RWPE1 (cell line): Measurements from ENCODE around the gene MORN2.

Experiments
- CTCF ChIA-PET: fragments of 350-600 bp; sonication (Branson Sonifier 250); formaldehyde crosslinking; extraction: SDS; loops from one replicate; lab custom pipeline; 2021; lab: Yijun Ruan, JAX
- POLR2A ChIA-PET: fragments of 400-600 bp; formaldehyde crosslinking; extraction: SDS; loops from one replicate; lab custom pipeline; 2020; ENCODE audit warnings: antibody characterized with exemption; ENCODE audit not compliant: low non-redundant PET; lab: Yijun Ruan, JAX
- DNase-seq: peaks from one replicate; pipeline ENCODE4 v3.0.0; 2012; ENCODE audit warnings: low spot score
- H3K27ac ChIP-seq: fragments of 450-650 bp; 2 replicates; pipeline ENCODE4 v1.5.1; 2017
- TF ChIP-seq, protein P1 (sequence below): fragments of 450-650 bp; conservative IDR thresholded peaks from 2 replicates; pipeline ENCODE4 v1.5.1; 2017; ENCODE audit warnings: low read depth, mild to moderate bottlenecking

MORN2 gene

GRCh38 chr2:38866773-38867443 is 8.9 kb upstream of the MORN2 start:
- CTCF ChIA-PET: no interaction called here
- TF ChIP-seq, protein P1, sequence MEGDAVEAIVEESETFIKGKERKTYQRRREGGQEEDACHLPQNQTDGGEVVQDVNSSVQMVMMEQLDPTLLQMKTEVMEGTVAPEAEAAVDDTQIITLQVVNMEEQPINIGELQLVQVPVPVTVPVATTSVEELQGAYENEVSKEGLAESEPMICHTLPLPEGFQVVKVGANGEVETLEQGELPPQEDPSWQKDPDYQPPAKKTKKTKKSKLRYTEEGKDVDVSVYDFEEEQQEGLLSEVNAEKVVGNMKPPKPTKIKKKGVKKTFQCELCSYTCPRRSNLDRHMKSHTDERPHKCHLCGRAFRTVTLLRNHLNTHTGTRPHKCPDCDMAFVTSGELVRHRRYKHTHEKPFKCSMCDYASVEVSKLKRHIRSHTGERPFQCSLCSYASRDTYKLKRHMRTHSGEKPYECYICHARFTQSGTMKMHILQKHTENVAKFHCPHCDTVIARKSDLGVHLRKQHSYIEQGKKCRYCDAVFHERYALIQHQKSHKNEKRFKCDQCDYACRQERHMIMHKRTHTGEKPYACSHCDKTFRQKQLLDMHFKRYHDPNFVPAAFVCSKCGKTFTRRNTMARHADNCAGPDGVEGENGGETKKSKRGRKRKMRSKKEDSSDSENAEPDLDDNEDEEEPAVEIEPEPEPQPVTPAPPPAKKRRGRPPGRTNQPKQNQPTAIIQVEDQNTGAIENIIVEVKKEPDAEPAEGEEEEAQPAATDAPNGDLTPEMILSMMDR: no peak
- DNase-seq: peak; percentile 18
- POLR2A ChIA-PET: no interaction called here
- no peak overlapping the region for H3K27ac ChIP-seq

DNA sequence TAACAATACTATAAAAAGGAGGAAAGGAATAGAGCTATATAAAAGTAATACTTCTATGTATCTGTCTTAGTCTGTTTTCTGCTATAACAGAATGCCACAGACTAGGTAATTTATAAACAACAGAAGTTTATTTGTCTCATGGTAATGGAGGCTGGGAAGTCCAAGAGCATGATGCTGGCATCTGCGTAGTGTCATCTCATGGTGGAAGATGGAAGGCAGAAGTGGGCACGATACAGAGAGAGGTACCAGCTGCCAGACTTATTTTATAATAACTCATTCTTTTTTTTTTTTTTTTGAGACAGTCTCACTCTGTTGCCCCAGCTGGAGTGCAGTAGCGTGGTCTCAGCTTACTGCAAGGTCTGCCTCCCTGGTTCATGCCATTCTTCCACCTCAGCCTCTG is 4.3 kb upstream of the MORN2 start:
- H3K27ac ChIP-seq: no peak overlapping the region
- TF ChIP-seq, protein P1: no peak
- CTCF ChIA-PET: no interaction called here
- POLR2A ChIA-PET: no interaction called here
- no peak for DNase-seq

DNA sequence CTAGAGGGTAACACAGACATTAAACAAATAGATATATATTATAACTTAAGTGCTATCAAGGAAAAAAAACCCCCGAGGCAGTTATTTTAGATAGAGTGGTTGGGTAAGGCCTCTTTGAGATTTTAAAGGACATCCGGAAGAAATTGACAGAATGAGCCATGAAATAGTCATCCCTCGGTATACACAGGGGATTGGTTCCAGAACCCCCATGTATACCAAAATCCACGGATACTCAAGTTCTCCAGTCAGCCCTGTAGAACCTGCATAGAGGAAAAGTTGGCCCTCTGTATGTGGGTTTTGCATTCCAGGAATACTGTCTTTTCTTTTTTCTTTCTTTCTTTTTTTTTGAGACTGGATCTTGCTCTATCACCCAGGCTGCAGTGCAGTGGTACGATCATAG is 2.0 kb upstream of the MORN2 start:
- CTCF ChIA-PET: no interaction called here
- POLR2A ChIA-PET: interaction anchor here (0.6 kb wide), 1 partner anchor 33 kb away, joined by 3 read pairs; no protein-coding TSS in a partner anchor
- TF ChIP-seq, protein P1: no peak
- no peak overlapping the region for H3K27ac ChIP-seq
- DNase-seq: no peak

- peak overlapping the region; percentile 71 for H3K27ac ChIP-seq
- POLR2A ChIA-PET: no interaction called here
- TF ChIP-seq, protein P1: no peak
- CTCF ChIA-PET: no interaction called here
- DNase-seq: no peak
These were observed 575 bp upstream of the MORN2 start for GRCh38 chr2:38875227-38875575.

GRCh38 chr2:38876407-38876806 is 631 bp downstream of the MORN2 start:
- H3K27ac ChIP-seq: peak overlapping the region; percentile 71
- peak; percentile 11 for DNase-seq
- CTCF ChIA-PET: interaction anchor here (0.5 to 1.2 kb wide), 2 partner anchors 71 to 306 kb away, joined by 4 to 8 read pairs; no protein-coding TSS in a partner anchor
- POLR2A ChIA-PET: no interaction called here
- TF ChIP-seq, protein P1: no peak

DNA sequence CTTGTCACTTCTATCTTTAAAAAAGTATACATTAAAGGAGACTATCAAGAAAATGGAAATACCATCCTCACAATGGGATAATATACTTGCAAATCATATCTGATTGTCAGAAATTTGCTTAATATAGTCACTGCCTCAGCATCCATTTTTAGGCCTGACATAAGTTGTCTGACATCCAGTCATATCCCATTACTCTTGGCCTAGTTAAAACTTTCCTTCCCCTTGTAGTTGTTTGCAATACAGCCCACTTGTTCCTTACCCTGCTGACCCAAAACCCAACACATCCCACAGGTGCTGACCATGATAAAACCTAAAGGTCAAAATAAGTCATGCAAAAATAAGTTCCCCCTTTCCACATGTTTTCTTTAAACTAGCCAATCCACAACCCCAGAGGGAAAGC is 10.3 kb downstream of the MORN2 start:
- TF ChIP-seq, protein P1: no peak
- POLR2A ChIA-PET: no interaction called here
- no peak for DNase-seq
- H3K27ac ChIP-seq: no peak overlapping the region
- CTCF ChIA-PET: no interaction called here
